ENCODE measurements around the gene RASSF6. TPM values are rescaled to one million over a fixed set of nuclear protein-coding genes. Genes with fewer than 3 reads are reported as not detected.

The RASSF6 gene
- total RNA-seq, 1 experiment from 2014 or later: 0.15 TPM

- TF ChIP-seq PRDM15 (CRISPR knock-in tag; IDR thresholded peaks at IDR 0.05) (no peak), ZNF425 (CRISPR knock-in tag; conservative IDR thresholded peaks at IDR 0.05) (no peak), E2F4 (CRISPR knock-in tag; IDR thresholded peaks at IDR 0.05; ENCODE audit: borderline replicate concordance, low read depth) (no peak), ZNF138 (CRISPR knock-in tag; conservative IDR thresholded peaks at IDR 0.05) (no peak), SOX15 (CRISPR knock-in tag; IDR thresholded peaks at IDR 0.05) (no peak), MLX (CRISPR knock-in tag; IDR thresholded peaks at IDR 0.05) (no peak), FOXJ3 (CRISPR knock-in tag; IDR thresholded peaks at IDR 0.05; ENCODE audit: borderline replicate concordance) (no peak), ZNF281 (CRISPR knock-in tag; IDR thresholded peaks at IDR 0.05) (no peak)
These were observed 86.5 kb downstream of the RASSF6 start (continued) for GRCh38 chr4:73533515-73534422.

GRCh38 chr4:73528171-73528570 is 92.1 kb downstream of the RASSF6 start:
- POLR2A ChIA-PET: no interaction called here
- CTCF ChIA-PET: no interaction called here
- Mint-ChIP-seq H3K9me3 (no peaks in the 10 kb centered on the region), H3K4me1 (no peaks in the 10 kb centered on the region), H3K4me3 (no peak overlapping the region), H3K27ac (no peak overlapping the region), H3K36me3 (no peaks in the 10 kb centered on the region), H3K27me3 (ENCODE audit: low read depth) (no peaks in the 10 kb centered on the region)
- DNase-seq (ENCODE audit: low spot score) (no peak), ATAC-seq (no peak)
- TF ChIP-seq MXD4 (CRISPR knock-in tag; IDR thresholded peaks at IDR 0.05; ENCODE audit: borderline replicate concordance) (no peak), ZNF416 (CRISPR knock-in tag; IDR thresholded peaks at IDR 0.05) (no peak), ZNF671 (CRISPR knock-in tag; IDR thresholded peaks at IDR 0.05) (no peak), GABPB1 (CRISPR knock-in tag; IDR thresholded peaks at IDR 0.05) (no peak), SMAD3 (CRISPR knock-in tag; IDR thresholded peaks at IDR 0.05; ENCODE audit: borderline replicate concordance) (no peak), USF1 (CRISPR knock-in tag; IDR thresholded peaks at IDR 0.05) (no peak), ZNF532 (CRISPR knock-in tag; IDR thresholded peaks at IDR 0.05; ENCODE audit: borderline replicate concordance) (no peak), FOXP1 (CRISPR knock-in tag; IDR thresholded peaks at IDR 0.05; ENCODE audit: borderline replicate concordance) (no peak), IRF2 (CRISPR knock-in tag; IDR thresholded peaks at IDR 0.05; ENCODE audit: borderline replicate concordance, low read depth) (no peak), CREM (CRISPR knock-in tag; IDR thresholded peaks at IDR 0.05) (no peak)

All from WTC11 (cell line).